K562 (cell line): ENCODE results near the gene RASGRP4. TPM values are rescaled to one million over a fixed set of nuclear protein-coding genes. Genes with fewer than 3 reads are reported as not detected.
A peak's percentile ranks its signal among the peaks of the same experiment; 100 is the strongest.
"Not testable (repeated sequence)": the region's sequence is repeated elsewhere in the genome, so short reads cannot be mapped to it uniquely, and the experiment has no call there.

Experiments
- ATAC-seq: fragments of 200-7000 bp; cut with Tn5 transposase; 3 replicates; pipeline ENCODE4 v1.9.1; 2020; ENCODE audit warnings: moderate library complexity
- BruUV-seq: library from RNA; stranded (reverse); fragments of 400-500 nt; replicated peaks from 2 replicates; lab custom pipeline; 2021; lab: Mats Ljungman, UMichigan
- CTCF ChIA-PET: fragments of 300-600 bp; formaldehyde crosslinking; extraction: SDS; loops from one replicate; lab custom pipeline; 2021; ENCODE audit warnings: low intra/inter-chr PET ratio; lab: Yijun Ruan, JAX
- POLR2A ChIA-PET: fragments of 300-600, 350-650 bp; sonication (Branson Sonifier 250); formaldehyde crosslinking; extraction: SDS; loops from one replicate; lab custom pipeline; 2021; ENCODE audit warnings: antibody characterized with exemption, inconsistent platforms; lab: Yijun Ruan, JAX
- DNase-seq, 4 experiments: peaks; one replicate each; pipeline versions ENCODE4 v3.0.0 to v3.0.0-alpha.2; 2011 to 2018; ENCODE audit warnings: low spot score in 3 of 4, mixed read lengths in 3 of 4; ENCODE audit errors: extremely low read depth in 1 of 4
- FAIRE-seq: peaks from 2 replicates; lab custom pipeline; 2011; peaks lifted over from hg19 to GRCh38; lab: Jason Lieb, UNC
- H2AFZ ChIP-seq: 2 replicates; pipeline ENCODE4 v1.6.0; 2011; ENCODE audit warnings: low read depth, low read length, control low read depth, inconsistent platforms
- H3K27ac ChIP-seq: fragments of 200-600 bp; 3 replicates; pipeline ENCODE4 v1.8.0; 2011; ENCODE audit warnings: low read depth, mild to moderate bottlenecking, control low read depth, inconsistent platforms, low read length, moderate library complexity, mixed read lengths; ENCODE audit errors: extremely low read depth
- H3K27me3 ChIP-seq, 2 experiments: fragments of 300-600 bp in 1 of 2; 2 replicates in 1 of 2; 3 replicates in 1 of 2; pipeline versions ENCODE4 v1.6.0 to v1.8.0; 2011; ENCODE audit warnings: inconsistent platforms in 2 of 2, low read length in 2 of 2, mild to moderate bottlenecking in 1 of 2, mixed read lengths in 1 of 2, moderate library complexity in 1 of 2; ENCODE audit not compliant: control insufficient read depth in 2 of 2, insufficient read depth in 2 of 2
- H3K36me3 ChIP-seq: fragments of 300-600 bp; 3 replicates; pipeline ENCODE4 v1.8.0; 2011; ENCODE audit warnings: mild to moderate bottlenecking, low read length, inconsistent platforms; ENCODE audit not compliant: control insufficient read depth, insufficient read depth
- H3K4me1 ChIP-seq, 2 experiments: fragments of 200-600 bp in 1 of 2; replicated peaks in 1 of 2; 2 replicates in 1 of 2; 3 replicates in 1 of 2; pipeline versions ENCODE4 v1.5.1 to v1.8.0; 2011; ENCODE audit warnings: inconsistent platforms in 2 of 2, low read length in 2 of 2, mild to moderate bottlenecking in 1 of 2, mixed read lengths in 1 of 2, moderate library complexity in 1 of 2; ENCODE audit not compliant: control insufficient read depth in 2 of 2, insufficient read depth in 2 of 2
- H3K4me2 ChIP-seq: 2 replicates; pipeline ENCODE4 v1.6.1; 2011; ENCODE audit warnings: low read length, control low read depth, inconsistent platforms, mixed read lengths; ENCODE audit not compliant: insufficient read depth
- H3K4me3 ChIP-seq: fragments of 200-600 bp; sonication (generic), shearing (Covaris generic); 2 replicates; pipeline ENCODE4 v1.5.1; 2016; ENCODE audit warnings: control low read depth, inconsistent platforms
- H3K79me2 ChIP-seq: fragments of 200-600 bp; 3 replicates; pipeline ENCODE4 v1.8.0; 2011; ENCODE audit warnings: low read length, inconsistent platforms; ENCODE audit not compliant: control insufficient read depth, insufficient read depth
- H3K9ac ChIP-seq, 2 experiments: 2 replicates each; pipeline versions ENCODE4 v1.6.0 to v1.6.1; 2011; ENCODE audit warnings: low read depth in 2 of 2, low read length in 2 of 2, control low read depth in 1 of 2, inconsistent platforms in 1 of 2, mild to moderate bottlenecking in 1 of 2, mixed read lengths in 1 of 2; ENCODE audit not compliant: insufficient read depth in 1 of 2
- H3K9me1 ChIP-seq: one replicate; pipeline ENCODE4 v1.6.0; 2011; ENCODE audit warnings: inconsistent platforms, mild to moderate bottlenecking, low read length, moderate library complexity; ENCODE audit not compliant: control insufficient read depth, insufficient read depth
- H3K9me3 ChIP-seq: replicated peaks from 2 replicates; pipeline ENCODE4 v1.5.1; 2011; ENCODE audit warnings: low read depth, low read length, inconsistent platforms; ENCODE audit not compliant: control insufficient read depth, insufficient read depth
- H4K20me1 ChIP-seq: replicated peaks from 2 replicates; pipeline ENCODE4 v1.6.1; 2011; ENCODE audit warnings: low read length, inconsistent platforms, mixed read lengths; ENCODE audit not compliant: control insufficient read depth, insufficient read depth
- BCL6 ChIP-seq: fragments of 250-450 bp; sonication (Bioruptor Pico); IDR thresholded peaks from 2 replicates; pipeline ENCODE4 v1.4.0; 2020
- BRF1 ChIP-seq: IDR thresholded peaks from 3 replicates; pipeline ENCODE4 v1.6.1; 2011; ENCODE audit warnings: borderline replicate concordance, mild to moderate bottlenecking; ENCODE audit not compliant: insufficient read length; ENCODE audit errors: extremely low read depth
- GABPB1 ChIP-seq: sonication (generic); formaldehyde crosslinking; IDR thresholded peaks from 2 replicates; pipeline ENCODE4 v1.8.0; 2022; ENCODE audit warnings: mild to moderate bottlenecking, missing genetic modification reagents
- NCOA6 ChIP-seq: fragments of 450-650 bp; IDR thresholded peaks from 2 replicates; pipeline ENCODE4 v1.6.1; 2017; ENCODE audit warnings: mild to moderate bottlenecking
- ZFX ChIP-seq: sonication (generic); formaldehyde crosslinking; IDR thresholded peaks from 2 replicates; pipeline ENCODE4 v1.8.0; 2022; ENCODE audit warnings: mild to moderate bottlenecking, missing genetic modification reagents, moderate library complexity
- WGBS: fragments of 100-300 bp; shearing (Covaris generic); methylation state at CpG from one replicate; pipeline ENCODE4 v1.1.6; 2016; ENCODE audit warnings: low coverage, mixed read lengths; ENCODE audit not compliant: insufficient coverage; ENCODE audit errors: missing lambda C conversion rate; 5-methylcytosine and 5-hydroxymethylcytosine counted together
- in situ Hi-C: fragments of 300-500 bp; cut with MboI; formaldehyde crosslinking; loops from 4 replicates; pipeline ENCODE4 v1.15.0; 2018; ENCODE audit warnings: inconsistent platforms, mixed read lengths
- intact Hi-C: fragments of 100-400 bp; cut with micrococcal nuclease; formaldehyde crosslinking; loops from 2 replicates; pipeline ENCODE4 v1.14.2; 2022
- polyA plus RNA-seq, 8 experiments: library from polyadenylated mRNA; depleted of rRNA in 4 of 8; stranded (reverse) in 5 of 8; unstranded in 3 of 8; fragments of >200 nt; fragmentation: Nextera tagmentation in 2 of 8; fragmentation: Illumina TruSeq in 1 of 8; extraction: Ambion mirVana in 2 of 8; extraction: Trizol in 1 of 8; gene quantifications; 2 replicates each; pipeline versions ENCODE4 v1.2.1 to v1.2.3, GENCODE V29; 2011 to 2014; ENCODE audit warnings: inconsistent platforms in 1 of 8, missing spikeins in 1 of 8
- total RNA-seq, 7 experiments: library from RNA; depleted of rRNA in 6 of 7; stranded (reverse); fragments of >200 nt in 6 of 7; fragmentation: Illumina TruSeq in 2 of 7; extraction: Trizol in 2 of 7; gene quantifications; 2 replicates each; pipeline versions ENCODE4 v1.2.1 to v1.2.3, GENCODE V29; 2011 to 2021; ENCODE audit warnings: low replicate concordance in 1 of 7
- TF ChIP-seq, protein P1 (sequence below): sonication (generic); formaldehyde crosslinking; IDR thresholded peaks from 2 replicates; pipeline ENCODE4 v1.8.0; 2022; ENCODE audit warnings: mild to moderate bottlenecking, missing genetic modification reagents

RASGRP4 gene
- total and polyA plus RNA-seq, 9 of the 15 experiments (the other 6 are each of a cell fraction or from before 2014, with no cell fraction given) = 0.39 to 4.6 (median 3.8) TPM

DNA sequence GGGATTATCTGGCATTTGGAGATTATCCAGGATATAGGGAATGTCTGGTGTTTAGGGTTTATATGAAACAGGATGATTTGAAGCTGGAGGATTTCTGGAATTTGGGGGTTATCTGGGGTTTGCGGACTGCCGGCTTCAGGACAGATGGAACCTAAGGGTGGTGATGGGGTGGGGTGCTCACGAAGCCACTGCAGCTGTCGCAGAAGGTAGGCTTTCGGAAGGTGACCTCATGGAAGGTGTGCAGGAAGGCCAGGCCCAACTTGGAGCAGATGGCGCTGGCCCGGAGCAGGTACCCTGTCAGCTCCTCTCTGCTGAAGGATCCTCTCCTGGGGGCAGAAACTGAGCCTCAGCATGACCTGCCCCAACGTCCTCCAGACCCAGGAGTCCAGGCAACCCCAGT, 13.5 kb downstream of the RASGRP4 start:
- DNase-seq = no peak
- H3K4me3 ChIP-seq = no peak overlapping the region
- POLR2A ChIA-PET = interaction anchor here (0.6 to 3.3 kb wide), 3 partner anchors 8 to 26 kb away, joined by 3 to 30 read pairs (median 4); partner anchors contain the start of gene FAM98C
- BruUV-seq = no TSS peak
- intact Hi-C loops = loop anchor here (5.0 kb wide), 1 partner anchor 95 kb away; no protein-coding TSS in a partner anchor
- no peaks in the 10 kb centered on the region for H3K27me3 ChIP-seq
- no peaks in the 10 kb centered on the region for H3K9me3 ChIP-seq
- no peaks in the 10 kb centered on the region for H3K79me2 ChIP-seq
- H3K27ac ChIP-seq = peak overlapping the region; percentile 29
- in situ Hi-C loops = no loop called here
- CTCF ChIA-PET = no interaction called here
- no peaks in the 10 kb centered on the region for H4K20me1 ChIP-seq
- H3K4me1 ChIP-seq = peaks cover 40 to 54% of the 10 kb centered on the region in 2 experiments
- WGBS = 31% methylated on average over 8 of the region's 8 CpGs
- no peak for TF ChIP-seq BRF1
- 0 out of 2 replicates have a peak, but pooled peaks have one; percentile 1 for TF ChIP-seq ZFX (CRISPR knock-in tag)
- TF ChIP-seq, protein P1, sequence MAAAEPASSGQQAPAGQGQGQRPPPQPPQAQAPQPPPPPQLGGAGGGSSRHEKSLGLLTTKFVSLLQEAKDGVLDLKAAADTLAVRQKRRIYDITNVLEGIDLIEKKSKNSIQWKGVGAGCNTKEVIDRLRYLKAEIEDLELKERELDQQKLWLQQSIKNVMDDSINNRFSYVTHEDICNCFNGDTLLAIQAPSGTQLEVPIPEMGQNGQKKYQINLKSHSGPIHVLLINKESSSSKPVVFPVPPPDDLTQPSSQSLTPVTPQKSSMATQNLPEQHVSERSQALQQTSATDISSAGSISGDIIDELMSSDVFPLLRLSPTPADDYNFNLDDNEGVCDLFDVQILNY (CRISPR knock-in tag) = no peak
- TF ChIP-seq GABPB1 (CRISPR knock-in tag) = 0 out of 2 replicates have a peak, but pooled peaks have one; percentile 1
- no peak for TF ChIP-seq NCOA6
- TF ChIP-seq BCL6 (CRISPR knock-in tag) = no peak
- TF ChIP-seq, all 486 proteins: peak for 2
- Histone ChIP-seq H3K36me3 (peaks cover 7% of the 10 kb centered on the region; the same call in 2 of the 3 replicates), H2AFZ (peak overlapping the region; percentile 28), H3K9ac (peak overlapping the region; percentile 0 to 89; a peak in 3 of 4 replicates), H3K4me2 (peak overlapping the region; percentile 70), H3K9me1 (peaks cover 2% of the 10 kb centered on the region)
- ATAC-seq = peak; percentile 25
- no peak for FAIRE-seq

DNA sequence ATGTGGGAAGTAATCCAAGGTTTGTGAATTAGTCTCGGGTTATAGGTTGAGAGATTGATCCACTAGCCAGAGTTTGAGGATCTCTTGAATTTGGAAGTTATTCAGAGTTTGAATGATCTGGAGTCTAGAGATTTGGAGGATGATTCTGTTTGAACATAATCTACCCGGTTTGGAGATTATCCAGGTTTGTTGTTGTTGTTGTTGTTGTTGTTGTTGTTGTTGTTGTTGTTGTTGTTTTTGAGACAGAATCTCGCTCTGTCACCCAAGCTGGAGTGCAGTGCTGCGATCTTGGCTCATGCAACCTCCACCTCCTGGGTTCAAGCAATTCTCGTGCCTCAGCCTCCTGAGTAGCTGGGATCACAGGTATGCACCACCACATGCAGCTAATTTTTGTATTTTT, 14.1 kb downstream of the RASGRP4 start:
- POLR2A ChIA-PET = interaction anchor here (0.6 to 1.7 kb wide), 2 partner anchors 12 to 277 kb away, joined by 3 to 4 read pairs; no protein-coding TSS in a partner anchor
- H4K20me1 ChIP-seq, H2AFZ ChIP-seq, BruUV-seq, DNase-seq, ATAC-seq, H3K27me3 ChIP-seq, in situ Hi-C loops, H3K4me3 ChIP-seq, H3K27ac ChIP-seq, H3K4me2 ChIP-seq, FAIRE-seq, CTCF ChIA-PET, H3K9ac ChIP-seq, H3K9me1 ChIP-seq, H3K9me3 ChIP-seq, H3K79me2 ChIP-seq: not testable (repeated sequence)
- Histone ChIP-seq H3K4me1 (peaks cover 34 to 49% of the 10 kb centered on the region in 2 experiments; a peak in 4 of 5 replicates), H3K36me3 (peaks cover 12% of the 10 kb centered on the region; the same call in 2 of the 3 replicates)
- whole genome bisulfite sequencing = 70% methylated on average over 4 of the region's 5 CpGs
- intact Hi-C loops = loop anchor here (5.0 kb wide), 1 partner anchor 95 kb away; no protein-coding TSS in a partner anchor
